T follicular helper cell (primary cell): Measurements from ENCODE around the gene RAB6C.
"Not testable (repeated sequence)": the region's sequence is repeated elsewhere in the genome, so short reads cannot be mapped to it uniquely, and the experiment has no call there.

Experiments used
- DNase-seq: peaks from one replicate; pipeline ENCODE4 v3.0.0-alpha.2; 2020; ENCODE audit warnings: low read depth
- total RNA-seq, 2 experiments: gene quantifications; one replicate each; lab custom pipeline; 2026; lab: John Stamatoyannopoulos, UW

RAB6C gene
- total RNA-seq: 0 to 0.18 reads per million in 2 experiments

DNA sequence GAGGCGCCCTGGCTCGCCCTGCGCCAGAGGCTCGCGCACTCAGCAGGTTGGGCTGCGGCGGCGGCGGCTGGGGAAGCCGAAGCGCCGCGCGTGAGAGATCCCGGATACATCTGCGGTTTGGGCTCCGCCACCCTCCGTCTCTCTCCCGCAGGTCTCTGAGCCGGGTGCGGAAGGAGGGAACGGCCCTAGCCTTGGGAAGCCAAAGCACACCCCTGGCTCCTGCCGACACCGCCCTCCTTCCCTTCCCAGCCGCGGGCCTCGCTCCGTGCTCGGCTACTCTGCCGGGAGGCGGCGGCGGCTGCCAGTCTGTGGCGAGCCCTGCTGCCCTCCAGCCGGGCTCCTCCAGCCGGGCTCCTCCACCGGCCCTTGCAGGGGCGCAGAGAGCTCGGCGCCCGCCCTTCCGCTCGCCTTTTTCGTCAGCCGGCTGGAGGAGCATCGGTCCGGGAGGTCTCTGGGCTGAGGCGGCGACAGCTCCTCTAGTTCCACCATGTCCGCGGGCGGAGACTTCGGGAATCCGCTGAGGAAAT is at the start of gene RAB6C:
TSS of gene RAB6C (plus strand) at position 38 of the 527 bp plus-strand sequence. CDS start at position 488, 450 bp downstream.
- DNase-seq: not testable (repeated sequence)

DNA sequence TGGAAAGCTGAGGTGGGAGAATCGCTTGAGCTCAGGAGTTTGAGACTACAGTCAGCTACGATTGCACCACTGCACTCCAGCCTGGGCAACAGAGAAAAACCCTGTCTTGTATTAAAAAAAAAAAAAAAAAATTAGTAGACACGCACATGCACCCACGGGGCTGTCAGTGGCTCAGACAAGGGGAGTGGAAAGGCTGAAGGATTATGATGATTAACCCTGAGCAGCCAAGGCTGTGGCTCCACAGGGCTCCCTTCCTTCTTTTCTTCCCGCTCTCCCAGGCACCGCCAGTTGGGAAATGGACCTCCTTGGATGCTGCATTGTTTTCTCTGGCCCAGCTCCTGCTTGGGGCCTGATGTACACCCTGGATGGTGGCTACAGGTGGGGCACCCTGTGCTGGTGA is 49.0 kb upstream of the RAB6C start:
- DNase-seq: no peak

DNA sequence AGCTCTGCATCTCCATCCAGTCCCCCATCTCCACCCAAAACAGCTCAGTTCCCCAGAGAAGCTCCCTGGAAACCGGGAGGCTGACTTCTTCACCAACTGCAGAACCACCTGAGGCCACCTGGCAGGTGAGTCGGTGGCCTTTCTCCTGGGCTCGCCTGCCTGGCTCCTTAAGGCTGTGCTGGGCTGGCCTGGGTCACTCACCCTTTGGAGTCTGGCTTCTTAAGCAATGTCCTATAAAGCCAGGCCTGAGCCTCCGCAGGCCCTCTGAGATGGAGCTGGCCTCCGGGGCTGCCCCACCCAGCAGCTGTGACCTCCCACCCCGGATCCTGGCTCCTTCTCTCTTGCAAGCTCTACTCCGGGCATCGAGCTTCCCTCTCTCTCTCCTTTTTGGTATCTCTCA is 46.1 kb upstream of the RAB6C start:
- not testable (repeated sequence) for DNase-seq

DNA sequence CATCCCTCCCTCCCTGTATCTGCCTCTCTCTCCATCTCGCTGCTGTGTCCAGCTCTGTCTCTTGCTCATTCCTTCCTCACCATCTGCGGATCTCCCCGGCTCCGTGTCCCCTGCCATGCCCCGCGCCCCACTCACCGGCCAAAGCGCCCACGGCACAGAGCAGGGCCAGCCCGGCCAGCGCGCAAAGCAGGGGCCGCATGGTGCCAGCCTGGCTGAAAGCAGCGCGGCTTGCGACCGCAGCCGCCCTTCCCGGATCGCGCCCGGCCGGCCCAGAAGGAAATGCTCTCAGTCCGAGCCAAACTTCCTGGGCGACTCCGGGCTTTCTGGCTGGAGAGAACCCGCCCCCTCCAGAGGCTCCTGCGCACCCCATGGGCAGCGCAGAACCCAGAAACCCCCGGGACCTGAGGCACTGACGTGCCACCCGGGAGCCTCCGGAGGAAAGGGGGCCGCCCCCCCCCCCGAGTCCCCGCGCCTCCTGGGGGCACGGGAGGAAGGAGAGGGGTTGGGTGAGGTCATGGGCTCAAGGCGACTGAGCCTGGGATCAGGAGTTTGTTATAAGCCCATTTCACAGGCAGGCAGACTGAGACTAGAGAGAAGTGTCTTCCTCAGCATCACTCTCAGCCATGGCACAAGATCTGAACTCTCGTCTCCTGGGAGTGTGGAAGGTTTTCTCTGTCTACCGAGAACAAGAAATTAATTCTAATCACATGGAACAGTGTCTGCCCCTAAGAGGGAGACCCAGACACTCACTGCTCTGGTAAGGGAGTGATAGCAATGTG is 45.2 kb upstream of the RAB6C start:
- DNase-seq: no peak

DNA sequence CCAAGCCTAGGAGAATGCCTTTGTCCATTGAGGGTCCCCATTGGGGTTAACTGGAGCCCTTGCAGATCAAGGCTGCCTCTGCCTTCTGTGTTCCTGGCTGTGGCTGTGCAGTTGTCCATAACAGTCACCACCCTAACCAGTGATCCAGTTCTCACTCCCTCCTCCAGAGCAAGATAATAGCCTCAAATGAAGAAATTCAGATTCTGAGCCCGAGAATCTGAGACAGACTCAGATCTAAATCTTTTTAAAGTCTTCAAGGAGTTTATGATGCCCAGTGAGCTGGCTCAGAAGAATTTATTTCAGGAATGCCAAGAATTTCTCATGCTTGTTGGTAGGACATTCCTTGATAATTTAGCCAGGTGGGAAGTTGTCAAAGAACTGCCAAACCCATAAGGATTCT is 44.3 kb upstream of the RAB6C start:
- DNase-seq: no peak

DNA sequence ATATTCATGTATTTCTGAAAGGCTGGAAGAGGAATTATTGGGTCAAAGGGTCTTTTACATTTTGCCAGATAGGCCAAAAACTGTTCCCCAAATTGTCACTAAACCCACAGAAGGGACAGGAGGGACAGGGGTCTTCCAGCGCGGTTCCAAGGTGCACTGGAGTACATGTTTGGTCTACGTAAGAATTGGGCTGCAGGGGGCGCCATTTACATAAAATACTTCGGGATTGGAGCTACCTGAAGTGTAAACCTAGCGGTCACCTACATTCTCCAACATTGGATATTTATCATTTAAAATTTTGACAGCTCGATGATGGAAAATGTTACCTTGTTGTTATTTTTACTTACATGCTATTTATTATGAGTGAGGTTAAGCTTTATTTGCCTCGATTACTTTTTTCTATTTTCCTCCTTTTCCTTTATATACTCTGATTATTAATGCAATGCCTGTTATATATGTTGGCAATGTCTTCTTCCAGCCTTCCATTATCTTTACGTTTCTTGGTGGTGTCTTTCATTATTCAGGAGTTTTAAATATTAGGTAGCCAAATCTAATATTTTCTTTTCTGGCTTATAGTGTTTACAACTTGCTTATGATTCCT is 43.0 kb upstream of the RAB6C start:
- DNase-seq: no peak

DNA sequence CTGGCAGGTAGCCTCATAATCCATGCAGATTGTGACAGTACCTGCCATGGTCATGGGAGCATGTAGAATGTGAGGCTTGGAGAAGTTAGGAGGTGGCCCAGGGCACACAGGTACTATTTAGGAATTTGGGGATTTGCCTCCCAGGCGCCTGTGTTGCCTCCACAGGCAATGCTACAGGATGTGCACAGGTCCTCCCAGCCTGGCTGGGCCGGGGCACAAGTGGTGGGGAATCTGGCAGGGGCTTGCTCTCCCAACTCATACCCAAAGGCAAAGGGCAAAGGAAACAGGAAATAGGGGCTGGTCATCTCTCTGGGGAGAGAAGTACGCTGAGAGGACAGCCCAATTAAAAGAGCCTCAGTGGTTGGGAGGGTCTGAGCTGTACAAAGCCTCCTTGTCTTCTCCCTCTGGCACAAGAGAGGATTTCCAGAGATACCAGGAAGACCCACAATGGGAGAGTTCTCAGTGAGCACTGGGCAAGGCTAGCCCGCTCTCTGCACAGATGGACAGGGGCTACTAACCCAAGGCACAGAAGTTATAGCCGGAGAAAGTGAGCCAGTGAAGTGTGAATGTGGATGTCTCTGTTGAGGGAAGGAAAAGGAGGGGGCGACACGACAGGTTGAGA is 40.5 kb upstream of the RAB6C start:
- not testable (repeated sequence) for DNase-seq

DNA sequence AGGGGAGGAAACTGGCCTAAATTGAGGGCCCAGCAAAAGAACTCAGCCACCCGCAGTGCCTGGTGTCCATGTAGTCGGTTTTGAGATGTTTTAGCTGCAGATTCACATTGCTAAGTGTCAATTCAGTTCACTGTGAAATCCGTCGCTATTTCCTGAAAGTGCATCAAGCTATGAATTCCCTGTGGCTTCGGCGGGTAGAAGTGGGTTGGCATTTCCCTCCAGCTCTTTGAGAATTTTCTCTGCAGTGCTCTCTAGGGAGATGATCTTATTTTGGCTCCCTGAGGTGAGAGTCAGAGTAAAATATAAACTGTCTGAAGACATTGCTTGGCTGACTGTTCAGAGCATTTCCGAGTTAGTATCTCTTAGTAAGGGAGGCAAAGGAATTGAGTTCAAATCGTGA is 36.0 kb upstream of the RAB6C start:
- not testable (repeated sequence) for DNase-seq

DNA sequence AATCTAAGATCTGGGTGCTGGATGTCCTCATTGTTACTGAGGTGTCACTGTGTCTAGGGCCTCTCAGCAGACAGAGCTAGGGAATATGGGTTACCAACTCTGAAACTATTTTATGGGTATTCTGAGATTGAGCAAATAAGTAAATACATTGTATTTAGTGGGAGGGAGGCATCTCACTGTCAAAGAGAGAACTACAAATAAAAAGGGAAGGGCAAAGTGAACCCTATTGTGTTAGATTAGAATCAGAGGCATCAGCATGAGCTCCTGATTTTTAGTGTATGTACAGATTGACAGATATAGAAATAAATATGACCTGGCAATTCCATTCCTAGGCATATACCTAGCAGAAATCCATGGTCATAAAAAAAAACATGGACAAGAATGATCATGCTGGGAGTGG is 33.9 kb upstream of the RAB6C start:
- DNase-seq: no peak

DNA sequence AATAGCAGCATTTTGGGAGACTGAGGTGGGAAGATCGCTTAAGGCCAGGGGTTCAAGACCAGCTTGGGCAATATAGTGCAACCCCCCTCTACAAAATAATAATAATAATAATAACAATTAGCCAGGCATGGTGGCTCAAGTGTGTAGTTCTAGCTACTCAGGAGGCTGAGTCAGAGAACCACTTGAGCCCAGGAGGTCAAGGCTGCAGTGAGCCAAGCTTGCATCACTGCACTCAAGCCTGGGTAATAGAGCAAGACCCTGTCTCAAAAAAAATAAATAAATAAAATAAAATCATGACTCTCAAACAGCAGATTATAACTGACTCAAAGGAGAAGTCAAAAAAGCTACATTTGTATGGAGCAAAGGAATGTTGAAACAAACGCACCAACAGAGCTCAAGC is 31.8 kb upstream of the RAB6C start:
- not testable (repeated sequence) for DNase-seq

DNA sequence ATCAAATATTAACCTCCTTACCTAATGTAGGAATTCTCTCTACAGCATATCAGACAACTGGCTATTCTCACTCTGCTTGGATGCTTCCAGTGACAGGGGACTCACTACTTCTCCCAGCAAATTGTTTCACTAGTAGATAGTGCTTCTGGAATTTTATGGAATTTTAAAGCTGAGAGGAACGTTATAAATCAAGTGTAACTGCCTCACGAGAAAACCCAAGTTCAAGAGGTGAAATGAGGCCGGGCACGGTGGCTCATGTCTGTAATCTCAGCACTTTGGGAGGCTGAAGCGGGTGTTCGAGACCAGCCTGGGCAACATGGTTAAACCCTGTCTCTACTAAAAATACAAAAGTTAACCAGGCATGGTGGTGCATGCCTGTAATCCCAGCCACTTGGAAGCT is 23.3 kb upstream of the RAB6C start:
- not testable (repeated sequence) for DNase-seq

DNA sequence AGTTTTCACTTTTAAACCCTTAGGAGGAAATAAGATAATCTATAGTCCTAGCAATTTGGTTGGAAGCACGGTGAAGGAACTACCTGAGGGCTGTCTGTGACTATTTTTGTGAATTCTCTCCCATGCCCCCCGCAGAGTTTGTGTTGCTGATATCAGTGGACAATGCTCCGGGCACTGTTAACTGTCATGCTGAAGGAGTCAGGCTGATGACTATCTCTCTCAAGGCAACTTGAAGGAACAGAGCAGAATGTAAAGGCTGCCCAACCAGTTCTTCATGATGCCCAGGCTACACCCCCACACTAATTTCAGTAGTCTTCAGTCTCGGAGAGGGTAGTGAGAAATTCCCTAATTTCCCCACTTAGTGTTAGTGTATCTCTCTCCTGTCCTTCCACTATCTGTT is 21.6 kb upstream of the RAB6C start:
- no peak for DNase-seq

DNA sequence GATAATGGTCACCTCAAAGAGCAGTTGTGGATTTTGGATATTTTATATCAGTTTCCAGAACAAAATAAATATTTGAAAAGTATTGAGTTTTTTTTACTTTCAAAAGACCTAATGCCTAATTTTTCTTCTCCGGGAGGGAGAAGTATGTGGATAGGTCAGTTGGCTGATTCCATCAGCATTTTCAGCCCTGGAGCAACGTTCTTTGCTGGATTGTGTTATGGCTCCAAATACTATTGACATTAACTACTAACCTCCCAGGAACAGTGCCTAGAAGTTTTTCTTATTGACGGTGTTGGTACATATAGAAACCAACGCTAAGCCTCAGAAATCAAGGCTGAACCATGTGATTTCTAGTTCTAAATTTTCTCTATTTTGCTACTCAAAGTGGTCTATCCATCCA is 20.7 kb upstream of the RAB6C start:
- not testable (repeated sequence) for DNase-seq

DNA sequence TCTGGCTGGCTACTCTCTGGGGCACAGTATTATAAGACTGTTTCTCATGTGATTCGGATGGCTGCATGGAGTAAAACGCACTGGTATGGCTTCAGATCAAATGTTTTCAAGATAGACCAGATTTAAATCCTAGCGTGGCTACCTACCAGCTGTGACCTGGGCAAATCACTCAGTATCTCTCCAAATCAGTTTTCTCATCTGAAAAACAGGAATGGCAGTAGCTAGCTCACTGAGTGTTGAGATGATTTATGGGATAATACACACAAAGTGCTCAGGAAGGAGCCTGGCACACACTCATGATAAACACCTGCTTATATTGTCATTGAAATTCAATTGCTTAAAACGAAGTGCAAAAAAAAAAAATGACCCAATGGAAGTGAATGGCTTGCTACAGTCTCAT is 10.9 kb upstream of the RAB6C start:
- not testable (repeated sequence) for DNase-seq

DNA sequence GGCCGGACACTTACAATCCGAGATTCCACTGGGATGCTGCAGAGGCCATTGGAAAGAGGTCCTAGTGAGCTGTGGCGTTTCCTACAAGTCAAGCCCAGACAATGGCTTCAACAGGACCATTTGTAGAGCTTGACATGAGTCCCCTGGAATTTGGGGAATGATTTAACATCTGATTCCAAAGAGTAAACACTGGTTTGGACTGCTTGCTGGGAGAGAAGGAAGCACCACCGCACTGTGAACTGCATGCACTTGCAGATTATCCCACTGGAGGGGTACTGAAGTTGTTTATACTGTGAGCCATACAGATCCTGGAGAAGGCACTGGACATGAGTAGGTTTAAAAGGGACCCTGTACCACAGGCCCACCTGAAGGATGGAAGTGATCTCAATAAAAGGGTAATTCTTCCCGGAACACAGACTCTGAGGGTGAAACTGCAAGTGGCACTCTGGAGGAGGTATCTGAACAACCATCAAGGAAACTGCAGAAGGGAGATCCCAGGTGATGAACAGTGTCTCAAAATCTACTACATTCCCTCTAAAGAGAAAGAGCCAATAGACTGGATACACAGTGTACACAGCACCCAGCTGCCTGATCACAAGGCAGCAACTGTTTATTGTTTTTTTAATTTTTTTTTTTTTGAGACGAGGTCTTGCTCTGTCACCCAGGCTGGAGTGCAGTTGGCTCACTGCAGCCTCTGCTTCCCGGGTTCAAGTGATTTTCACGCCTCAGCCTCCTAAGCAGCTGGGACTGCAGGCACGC is 4.3 kb upstream of the RAB6C start:
- no peak for DNase-seq

DNA sequence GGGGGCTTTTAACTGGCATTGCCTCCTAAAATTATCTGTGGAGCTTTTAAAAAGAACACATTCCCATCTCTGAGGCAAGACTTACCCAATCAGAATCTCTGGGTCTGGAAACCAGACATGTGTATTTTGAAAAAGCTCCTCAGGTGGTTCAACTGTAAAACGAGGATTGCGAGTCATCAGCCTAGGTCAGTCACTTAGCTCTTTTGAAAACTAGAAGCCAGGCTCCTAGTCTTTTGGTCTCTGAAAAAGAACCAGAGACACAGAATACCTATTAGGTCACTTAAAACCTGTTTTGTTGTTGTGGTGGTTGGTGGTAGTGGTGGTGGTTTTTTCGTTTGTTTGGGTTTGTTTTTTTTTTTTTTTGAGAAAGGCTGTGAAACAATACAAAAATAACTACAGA is 2.5 kb upstream of the RAB6C start:
- not testable (repeated sequence) for DNase-seq

DNA sequence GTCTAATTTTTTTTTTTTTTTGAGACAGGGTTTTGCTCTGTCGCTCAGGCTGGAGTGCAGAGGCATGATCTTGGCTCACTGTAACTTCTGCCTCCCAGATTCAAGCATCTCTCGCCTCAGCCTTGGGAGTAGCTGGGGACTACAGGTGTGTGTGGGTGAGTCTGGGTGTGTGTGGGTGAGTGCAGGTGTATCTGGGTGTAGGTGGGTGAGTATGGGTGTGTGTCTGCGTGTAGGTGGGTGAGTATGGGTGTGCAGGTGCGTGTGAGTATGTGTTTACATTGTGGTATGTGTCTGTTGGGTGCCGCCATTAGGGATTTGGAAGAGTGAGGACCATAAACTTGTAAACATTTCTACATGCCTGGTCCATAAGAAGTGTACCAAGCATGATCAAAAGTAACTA is 1.5 kb upstream of the RAB6C start:
- DNase-seq: no peak

DNA sequence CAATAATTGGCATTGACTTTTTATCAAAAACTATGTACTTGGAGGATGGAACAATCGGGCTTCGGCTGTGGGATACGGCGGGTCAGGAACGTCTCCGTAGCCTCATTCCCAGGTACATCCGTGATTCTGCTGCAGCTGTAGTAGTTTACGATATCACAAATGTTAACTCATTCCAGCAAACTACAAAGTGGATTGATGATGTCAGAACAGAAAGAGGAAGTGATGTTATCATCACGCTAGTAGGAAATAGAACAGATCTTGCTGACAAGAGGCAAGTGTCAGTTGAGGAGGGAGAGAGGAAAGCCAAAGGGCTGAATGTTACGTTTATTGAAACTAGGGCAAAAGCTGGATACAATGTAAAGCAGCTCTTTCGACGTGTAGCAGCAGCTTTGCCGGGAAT is 780 bp downstream of the RAB6C start:
- not testable (repeated sequence) for DNase-seq

DNA sequence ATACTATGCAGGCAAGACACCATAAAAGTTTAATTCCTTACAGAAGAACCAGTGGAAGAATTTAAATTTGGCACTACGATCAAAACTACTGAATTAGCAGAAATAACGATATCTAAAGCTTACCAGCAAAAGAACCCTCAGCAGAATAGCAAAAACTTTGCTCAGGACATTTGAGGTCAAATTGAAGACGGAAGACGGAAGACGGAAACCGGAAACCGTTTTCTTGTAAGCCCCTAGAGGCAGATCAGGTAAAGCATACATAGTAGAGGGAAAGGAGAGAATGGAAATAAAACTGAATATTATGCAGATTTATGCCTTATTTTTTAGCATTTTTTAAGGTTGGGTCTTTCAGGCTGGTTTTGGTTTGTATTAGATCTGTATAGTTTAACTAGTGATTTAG is 2.2 kb downstream of the RAB6C start:
- not testable (repeated sequence) for DNase-seq

DNA sequence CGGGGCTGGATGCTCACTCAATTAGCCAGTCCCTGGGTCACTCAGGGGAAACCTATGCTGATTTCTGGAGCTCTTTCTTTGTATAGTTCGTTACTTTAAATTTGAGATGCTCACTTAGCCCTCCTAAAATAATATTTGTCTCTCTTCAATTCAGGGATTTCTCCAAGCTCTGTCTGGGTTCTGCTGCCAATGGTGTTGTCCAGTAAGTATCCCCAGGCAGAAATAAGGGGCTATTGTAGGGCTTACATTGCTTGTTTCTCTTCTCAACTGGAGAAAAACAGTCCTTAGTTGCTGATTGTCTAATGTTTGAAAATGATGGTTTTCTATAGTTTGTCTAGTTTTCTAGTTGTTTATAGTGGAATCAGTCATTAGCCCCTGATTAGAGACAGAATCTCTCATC is 5.0 kb downstream of the RAB6C start:
- no peak for DNase-seq

DNA sequence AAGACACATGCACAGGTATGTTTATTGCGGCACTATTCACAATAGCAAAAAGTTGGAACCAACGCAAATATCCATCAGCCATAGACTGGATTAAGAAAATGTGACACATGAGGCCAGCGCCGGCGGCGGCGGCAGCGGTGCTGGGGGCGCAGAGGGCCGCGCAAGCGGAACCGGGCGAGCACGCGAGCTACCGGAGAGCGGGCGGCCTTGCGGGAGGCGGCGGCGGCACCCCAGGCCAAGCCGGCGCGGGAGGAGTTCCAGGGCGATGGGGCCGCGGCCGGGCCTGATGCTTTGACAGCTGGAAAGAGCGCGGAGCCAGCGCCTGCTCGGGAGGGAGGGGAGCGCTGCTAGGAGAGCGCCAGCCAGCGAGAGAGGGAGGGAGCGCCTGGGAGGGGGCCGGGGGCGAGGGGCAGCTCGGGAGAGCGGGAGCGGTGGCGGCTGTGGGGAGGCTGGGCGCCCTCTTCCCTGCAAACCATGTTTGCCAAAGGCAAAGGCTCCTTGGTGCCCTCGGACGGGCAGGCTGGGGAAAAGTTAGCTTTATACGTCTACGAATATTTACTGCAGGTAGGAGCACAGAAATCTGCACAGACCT is 13.0 kb downstream of the RAB6C start:
- DNase-seq: not testable (repeated sequence)

DNA sequence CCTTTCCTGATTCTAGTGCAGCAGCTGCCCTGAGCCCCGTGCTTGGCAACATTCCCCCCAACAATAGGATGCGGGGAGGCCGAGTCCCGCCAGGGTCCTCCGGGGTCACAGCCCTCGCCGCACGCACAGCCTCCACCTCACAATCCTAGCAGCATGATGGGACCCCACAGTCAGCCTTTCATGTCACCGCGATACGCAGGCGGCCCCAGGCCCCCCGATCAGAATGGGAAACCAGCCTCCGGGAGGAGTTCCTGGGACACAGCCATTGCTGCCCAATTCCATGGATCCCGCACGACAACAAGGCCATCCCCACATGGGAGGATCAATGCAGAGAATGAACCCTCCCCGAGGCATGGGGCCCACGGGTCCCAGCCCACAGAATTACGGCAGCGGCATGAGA is 13.7 kb downstream of the RAB6C start:
- not testable (repeated sequence) for DNase-seq
